HFFc6 (cell line): Measurements from ENCODE around the gene HIVEP1. TPM values are rescaled to one million over a fixed set of nuclear protein-coding genes. Genes with fewer than 3 reads are reported as not detected.
"Not testable (repeated sequence)": the region's sequence is repeated elsewhere in the genome, so short reads cannot be mapped to it uniquely, and the experiment has no call there.

Experiments
- DNase-seq: peaks from one replicate; pipeline ENCODE4 v3.0.0-alpha.2; 2018
- H3K27ac Mint-ChIP-seq: 2 replicates; pipeline ENCODE4 v1.8.0; 2020; ENCODE audit warnings: mild to moderate bottlenecking, mixed read lengths
- H3K27me3 Mint-ChIP-seq: 2 replicates; pipeline ENCODE4 v1.8.0; 2021; ENCODE audit warnings: mild to moderate bottlenecking, moderate library complexity, mixed read lengths; ENCODE audit not compliant: insufficient read depth
- H3K36me3 Mint-ChIP-seq: 2 replicates; pipeline ENCODE4 v1.8.0; 2021; ENCODE audit warnings: low read depth, mixed read lengths
- H3K4me1 Mint-ChIP-seq: 2 replicates; pipeline ENCODE4 v1.8.0; 2020; ENCODE audit warnings: low read depth, mixed read lengths
- H3K4me3 Mint-ChIP-seq: 2 replicates; pipeline ENCODE4 v1.8.0; 2020; ENCODE audit warnings: mild to moderate bottlenecking, moderate library complexity, mixed read lengths
- H3K9me3 Mint-ChIP-seq: 2 replicates; pipeline ENCODE4 v1.8.0; 2020; ENCODE audit warnings: mild to moderate bottlenecking, mixed read lengths
- CTCF ChIP-seq: fragments of 200-600 bp; sonication (generic); IDR thresholded peaks from 2 replicates; pipeline ENCODE4 v1.5.0; 2021; ENCODE audit warnings: antibody characterized with exemption, mild to moderate bottlenecking
- total RNA-seq, 6 experiments: library from RNA; stranded (reverse); fragmentation: NEBNext Ultra II Directional; extraction: Animal tissue kit (Norgen Biotek cat#: 25700); gene quantifications; 2 replicates in 1 of 6; 3 replicates in 5 of 6; pipeline ENCODE4 v1.2.3, GENCODE V29; 2021

The HIVEP1 gene
- total RNA-seq, 6 experiments from 2014 or later, result 10.3 to 19.9 (median 11.8) TPM

GRCh38 chr6:12152023-12152970 lies 140.2 kb downstream of the HIVEP1 start:
- Mint-ChIP-seq H3K27ac (no peak overlapping the region), H3K4me1 (peaks cover 28% of the 10 kb centered on the region), H3K9me3 (no peaks in the 10 kb centered on the region), H3K36me3 (no peaks in the 10 kb centered on the region), H3K4me3 (no peak overlapping the region), H3K27me3 (no peaks in the 10 kb centered on the region; the same call in 1 of the 2 replicates)
- no peak for TF ChIP-seq CTCF
- no peak for DNase-seq

GRCh38 chr6:12155769-12156168 lies 143.7 kb downstream of the HIVEP1 start:
- H3K36me3 Mint-ChIP-seq, H3K9me3 Mint-ChIP-seq, H3K27ac Mint-ChIP-seq, H3K27me3 Mint-ChIP-seq, H3K4me3 Mint-ChIP-seq, DNase-seq: not testable (repeated sequence)
- H3K4me1 Mint-ChIP-seq, result peaks cover 10% of the 10 kb centered on the region

- H3K4me1 Mint-ChIP-seq, result peaks cover 24% of the 10 kb centered on the region
- H3K27ac Mint-ChIP-seq, result no peak overlapping the region
- H3K36me3 Mint-ChIP-seq, result peaks cover 21% of the 10 kb centered on the region
- H3K4me3 Mint-ChIP-seq, result no peak overlapping the region
- TF ChIP-seq CTCF, result peak; percentile 41
- no peak for DNase-seq
- no peaks in the 10 kb centered on the region for H3K9me3 Mint-ChIP-seq
- H3K27me3 Mint-ChIP-seq, result peaks cover 2% of the 10 kb centered on the region
These were observed 146.7 kb downstream of the HIVEP1 start for GRCh38 chr6:12158686-12159415.

GRCh38 chr6:12160326-12160725 lies 148.2 kb downstream of the HIVEP1 start:
- H3K36me3 Mint-ChIP-seq, result peaks cover 23% of the 10 kb centered on the region
- H3K27me3 Mint-ChIP-seq, result peaks cover 2% of the 10 kb centered on the region
- peak overlapping the region; percentile 35 for H3K27ac Mint-ChIP-seq

GRCh38 chr6:12162213-12162612 lies 150.1 kb downstream of the HIVEP1 start:
- TF ChIP-seq CTCF, result no peak
- H3K27ac Mint-ChIP-seq, result no peak overlapping the region
- H3K27me3 Mint-ChIP-seq, result peaks cover 2% of the 10 kb centered on the region; the same call in 1 of the 2 replicates
- DNase-seq, result no peak
- peaks cover 23% of the 10 kb centered on the region for H3K36me3 Mint-ChIP-seq
- no peaks in the 10 kb centered on the region for H3K9me3 Mint-ChIP-seq
- H3K4me3 Mint-ChIP-seq, result no peak overlapping the region
- H3K4me1 Mint-ChIP-seq, result peaks cover 38% of the 10 kb centered on the region

More at GRCh38 chr6:12160326-12160725, 148.2 kb downstream of the HIVEP1 start:
- peak; percentile 37 for DNase-seq
- Mint-ChIP-seq H3K9me3 (no peaks in the 10 kb centered on the region), H3K4me3 (no peak overlapping the region), H3K4me1 (peaks cover 38% of the 10 kb centered on the region)
- no peak for TF ChIP-seq CTCF
